PC-3 (cell line): ENCODE results near the gene TEX264. TPM values are rescaled to one million over a fixed set of nuclear protein-coding genes. Genes with fewer than 3 reads are reported as not detected.

Experiments
- ATAC-seq: fragments of 200-7000 bp; cut with Tn5 transposase; 2 replicates; pipeline ENCODE4 v1.9.1; 2020; ENCODE audit warnings: mild to moderate bottlenecking, moderate library complexity
- BruUV-seq: library from RNA; stranded (reverse); fragments of 400-500 nt; replicated peaks from 2 replicates; lab custom pipeline; 2021; lab: Mats Ljungman, UMichigan
- CTCF ChIA-PET: fragments of 300-600 bp; sonication (Branson Sonifier 250); formaldehyde crosslinking; loops from one replicate; lab custom pipeline; 2022; ENCODE audit warnings: antibody characterized with exemption; lab: Charles Lee
- POLR2A ChIA-PET: fragments of 300-600 bp; sonication (Branson Sonifier 250); formaldehyde crosslinking; loops from one replicate; lab custom pipeline; 2022; ENCODE audit warnings: antibody characterized with exemption; ENCODE audit not compliant: unreplicated experiment; lab: Charles Lee
- DNase-seq: peaks from one replicate; pipeline ENCODE4 v3.0.0-alpha.2; 2015
- H2AFZ ChIP-seq: fragments of 300-600 bp; sonication (generic); 2 replicates; pipeline ENCODE4 v1.6.0; 2016; ENCODE audit warnings: antibody characterized with exemption, low read length
- H3F3A ChIP-seq: fragments of 300-600 bp; sonication (generic); one replicate; pipeline ENCODE4 v1.6.0; 2017; ENCODE audit warnings: antibody characterized with exemption, low read length, control low read depth, mild to moderate bottlenecking; ENCODE audit not compliant: unreplicated experiment
- H3K27ac ChIP-seq: fragments of 300-600 bp; sonication (generic); 2 replicates; pipeline ENCODE4 v1.5.1; 2016; ENCODE audit warnings: mild to moderate bottlenecking, low read length
- H3K27me3 ChIP-seq: fragments of 300-600 bp; sonication (generic); 2 replicates; pipeline ENCODE4 v1.6.1; 2016; ENCODE audit warnings: low read length, mixed read lengths
- H3K36me3 ChIP-seq: fragments of 300-600 bp; sonication (generic); 2 replicates; pipeline ENCODE4 v1.6.1; 2016; ENCODE audit warnings: low read depth, mixed run types, low read length, mixed read lengths
- H3K4me1 ChIP-seq: fragments of 300-600 bp; sonication (generic); 2 replicates; pipeline ENCODE4 v1.5.1; 2016; ENCODE audit warnings: low read length; ENCODE audit not compliant: insufficient read depth
- H3K4me2 ChIP-seq: fragments of 300-600 bp; sonication (generic); 2 replicates; pipeline ENCODE4 v1.6.0; 2016; ENCODE audit warnings: low read length
- H3K4me3 ChIP-seq: fragments of 300-600 bp; sonication (generic); 2 replicates; pipeline ENCODE4 v1.5.1; 2016; ENCODE audit warnings: mild to moderate bottlenecking, low read length, mixed read lengths
- H3K79me2 ChIP-seq: fragments of 300-600 bp; sonication (generic); 2 replicates; pipeline ENCODE4 v1.6.1; 2017; ENCODE audit warnings: low read length, mixed read lengths
- H3K9ac ChIP-seq: fragments of 300-600 bp; sonication (generic); 2 replicates; pipeline ENCODE4 v1.6.0; 2016; ENCODE audit warnings: mild to moderate bottlenecking, low read length
- H3K9me2 ChIP-seq: fragments of 300-600 bp; sonication (generic); replicated peaks from 2 replicates; pipeline ENCODE4 v1.6.1; 2016; ENCODE audit warnings: mixed run types, low read length, mixed read lengths
- H3K9me3 ChIP-seq: fragments of 300-600 bp; sonication (generic); 2 replicates; pipeline ENCODE4 v1.6.1; 2016; ENCODE audit warnings: low read length, mixed read lengths
- H4K20me1 ChIP-seq: fragments of 300-600 bp; sonication (generic); 2 replicates; pipeline ENCODE4 v1.6.1; 2016; ENCODE audit warnings: low read length, mixed read lengths
- CTCF ChIP-seq: fragments of 300-600 bp; sonication (generic); conservative IDR thresholded peaks from 2 replicates; pipeline ENCODE4 v1.5.1; 2017; ENCODE audit warnings: antibody characterized with exemption, low read depth, mild to moderate bottlenecking, low read length
- EZH2 ChIP-seq: fragments of 300-600 bp; sonication (generic); IDR thresholded peaks from one replicate; pipeline ENCODE4 v1.6.1; 2017; ENCODE audit warnings: antibody characterized with exemption, mild to moderate bottlenecking, low read length; ENCODE audit not compliant: unreplicated experiment
- EZH2phosphoT487 ChIP-seq: fragments of 300-600 bp; sonication (generic); IDR thresholded peaks from 2 replicates; pipeline ENCODE4 v1.6.1; 2018; ENCODE audit warnings: mild to moderate bottlenecking, antibody characterized with exemption, low read length, borderline replicate concordance
- intact Hi-C: fragments of 100-400 bp; cut with micrococcal nuclease; formaldehyde crosslinking; loops from 2 replicates; pipeline ENCODE4 v1.9.0; 2023
- total RNA-seq: library from RNA; depleted of rRNA; stranded (reverse); fragments of >200 nt; gene quantifications from 2 replicates; pipeline ENCODE4 v1.2.3, GENCODE V29; 2014

The TEX264 gene
- total RNA-seq, 1 experiment from 2014 or later = 85.5 TPM

- Histone ChIP-seq H3K9ac (no peak overlapping the region), H3K4me3 (no peak overlapping the region), H3K9me3 (no peaks in the 10 kb centered on the region), H2AFZ (no peak overlapping the region), H3K36me3 (no peaks in the 10 kb centered on the region; the same call in 1 of the 2 replicates), H3K4me1 (no peaks in the 10 kb centered on the region), H3K9me2 (no peaks in the 10 kb centered on the region), H4K20me1 (no peaks in the 10 kb centered on the region), H3K79me2 (peaks cover 11% of the 10 kb centered on the region; the same call in 1 of the 2 replicates), H3K27ac (no peak overlapping the region), H3F3A (no peaks in the 10 kb centered on the region), H3K4me2 (no peak overlapping the region), H3K27me3 (no peaks in the 10 kb centered on the region)
- no peak for DNase-seq
- no peak for TF ChIP-seq EZH2
- TF ChIP-seq EZH2phosphoT487 = no peak
- TF ChIP-seq CTCF = no peak
- ChIA-PET CTCF (no interaction called here), POLR2A (no interaction called here)
- intact Hi-C loops = no loop called here
- ATAC-seq = no peak
- BruUV-seq = no TSS peak
Measured at GRCh38 chr3:51622868-51623267, 48.2 kb upstream of the TEX264 start.

GRCh38 chr3:51630513-51630912, 40.5 kb upstream of the TEX264 start:
- no peaks in the 10 kb centered on the region for H3F3A ChIP-seq
- no TSS peak for BruUV-seq
- no peaks in the 10 kb centered on the region for H3K4me1 ChIP-seq
- H3K27ac ChIP-seq = no peak overlapping the region
- no peak for TF ChIP-seq EZH2
- TF ChIP-seq CTCF = no peak
- TF ChIP-seq EZH2phosphoT487 = no peak
- H3K36me3 ChIP-seq = peaks cover 16% of the 10 kb centered on the region
- no peaks in the 10 kb centered on the region for H3K79me2 ChIP-seq
- no peak overlapping the region for H2AFZ ChIP-seq
- no peak overlapping the region for H3K4me2 ChIP-seq
- no peaks in the 10 kb centered on the region for H4K20me1 ChIP-seq
- H3K4me3 ChIP-seq = no peak overlapping the region
- intact Hi-C loops = no loop called here
- DNase-seq (no peak), ATAC-seq (no peak)
- no peaks in the 10 kb centered on the region for H3K9me2 ChIP-seq
- ChIA-PET CTCF (no interaction called here), POLR2A (no interaction called here)
- H3K9me3 ChIP-seq = no peaks in the 10 kb centered on the region
- no peaks in the 10 kb centered on the region for H3K27me3 ChIP-seq
- H3K9ac ChIP-seq = no peak overlapping the region

GRCh38 chr3:51637144-51637940, 33.7 kb upstream of the TEX264 start:
- ATAC-seq = peak; percentile 62
- intact Hi-C loops = no loop called here

More at GRCh38 chr3:51637144-51637940, 33.7 kb upstream of the TEX264 start:
- no TSS peak for BruUV-seq
- ChIA-PET CTCF (interaction anchor here (1.3 kb wide), 1 partner anchor 135 kb away, joined by 3 read pairs; no protein-coding TSS in a partner anchor), POLR2A (no interaction called here)
- H3K4me3 ChIP-seq = peak overlapping the region; percentile 28; the same call in 1 of the 2 replicates
- no peaks in the 10 kb centered on the region for H3K79me2 ChIP-seq
- H2AFZ ChIP-seq = no peak overlapping the region
- H3K9me2 ChIP-seq = no peaks in the 10 kb centered on the region
- H3K36me3 ChIP-seq = peaks cover 31% of the 10 kb centered on the region; the same call in 1 of the 2 replicates
- peaks cover 10% of the 10 kb centered on the region for H3K4me1 ChIP-seq
- H3K27me3 ChIP-seq = no peaks in the 10 kb centered on the region
- DNase-seq = peak; percentile 79
- peak overlapping the region; percentile 72 for H3K4me2 ChIP-seq
- no peaks in the 10 kb centered on the region for H3F3A ChIP-seq
- H4K20me1 ChIP-seq = no peaks in the 10 kb centered on the region
- no peak overlapping the region for H3K9ac ChIP-seq
- no peaks in the 10 kb centered on the region for H3K9me3 ChIP-seq
- H3K27ac ChIP-seq = peak overlapping the region; percentile 44
- TF ChIP-seq CTCF = no peak
